Keratinocyte (primary cell): ENCODE results near the gene PTPRR. TPM values are rescaled to one million over a fixed set of nuclear protein-coding genes. Genes with fewer than 3 reads are reported as not detected.

Experiments
- DNase-seq: peaks from one replicate; pipeline ENCODE4 v3.0.0-alpha.2; 2011; ENCODE audit warnings: low read depth, missing footprints, low spot score
- FAIRE-seq: peaks from 2 replicates; lab custom pipeline; 2011; peaks lifted over from hg19 to GRCh38; lab: Jason Lieb, UNC
- H2AFZ ChIP-seq: 2 replicates; pipeline ENCODE4 v1.6.0; 2012; ENCODE audit warnings: low read length, control low read depth, inconsistent platforms; ENCODE audit not compliant: control insufficient read depth
- H3K27ac ChIP-seq: 2 replicates; pipeline ENCODE4 v1.5.1; 2011; ENCODE audit warnings: low read length; ENCODE audit not compliant: control insufficient read depth, insufficient read depth
- H3K27me3 ChIP-seq: 3 replicates; pipeline ENCODE4 v1.6.0; 2011; ENCODE audit warnings: low read length; ENCODE audit not compliant: control insufficient read depth, insufficient read depth; ENCODE audit errors: extremely low read depth
- H3K36me3 ChIP-seq, 2 experiments: 2 replicates in 1 of 2; 3 replicates in 1 of 2; pipeline ENCODE4 v1.5.1; 2011; ENCODE audit warnings: low read length in 2 of 2, mild to moderate bottlenecking in 1 of 2; ENCODE audit not compliant: control insufficient read depth in 2 of 2, insufficient read depth in 2 of 2; ENCODE audit errors: extremely low read depth in 1 of 2
- H3K4me1 ChIP-seq: 3 replicates; pipeline ENCODE4 v1.5.1; 2011; ENCODE audit warnings: low read length; ENCODE audit not compliant: control insufficient read depth, insufficient read depth; ENCODE audit errors: extremely low read depth
- H3K4me2 ChIP-seq: 3 replicates; pipeline ENCODE4 v1.6.0; 2011; ENCODE audit warnings: low read depth, low read length; ENCODE audit not compliant: control insufficient read depth, insufficient read depth; ENCODE audit errors: extremely low read depth
- H3K4me3 ChIP-seq, 3 experiments: fragments of 200-600 bp in 1 of 3; sonication (generic) in 1 of 3; 2 replicates in 2 of 3; 3 replicates in 1 of 3; pipeline ENCODE4 v1.5.1; 2011 to 2016; ENCODE audit warnings: low read length in 3 of 3, mild to moderate bottlenecking in 3 of 3, control low read depth in 2 of 3, inconsistent platforms in 1 of 3, low read depth in 1 of 3, mixed read lengths in 1 of 3, mixed run types in 1 of 3, moderate library complexity in 1 of 3; ENCODE audit not compliant: control insufficient read depth in 2 of 3, insufficient read depth in 2 of 3; ENCODE audit errors: extremely low read depth in 1 of 3
- H3K79me2 ChIP-seq: 2 replicates; pipeline ENCODE4 v1.6.0; 2012; ENCODE audit warnings: low read length; ENCODE audit not compliant: control insufficient read depth, insufficient read depth
- H3K9ac ChIP-seq: 3 replicates; pipeline ENCODE4 v1.6.0; 2011; ENCODE audit warnings: low read length; ENCODE audit not compliant: control insufficient read depth, insufficient read depth; ENCODE audit errors: extremely low read depth
- H3K9me1 ChIP-seq: 3 replicates; pipeline ENCODE4 v1.6.0; 2011; ENCODE audit warnings: low read length; ENCODE audit not compliant: control insufficient read depth, insufficient read depth; ENCODE audit errors: extremely low read depth
- H3K9me3 ChIP-seq: 2 replicates; pipeline ENCODE4 v1.5.1; 2012; ENCODE audit warnings: low read depth, low read length; ENCODE audit not compliant: control insufficient read depth
- H4K20me1 ChIP-seq: 3 replicates; pipeline ENCODE4 v1.6.0; 2011; ENCODE audit warnings: low read length; ENCODE audit not compliant: control insufficient read depth, insufficient read depth; ENCODE audit errors: extremely low read depth
- EZH2 ChIP-seq: IDR thresholded peaks from one replicate; pipeline ENCODE4 v1.6.1; 2012; ENCODE audit warnings: inconsistent platforms, mild to moderate bottlenecking, low read length, moderate library complexity
- dilution Hi-C: fragments of 300-500 bp; cut with MboI; formaldehyde crosslinking; loops from one replicate; pipeline ENCODE4 v1.7.0; 2020; ENCODE audit warnings: low sequenced_read_pairs; ENCODE audit not compliant: extremely low pct_ligation_motif_present
- polyA plus RNA-seq, 5 experiments: library from polyadenylated mRNA; depleted of rRNA in 3 of 5; stranded (reverse) in 3 of 5; stranded (forward) in 1 of 5; unstranded in 1 of 5; fragments of >200 nt; gene quantifications; 1 replicate in 1 of 5; 2 replicates in 3 of 5; 3 replicates in 1 of 5; pipeline versions ENCODE4 v1.2.1 to v1.2.3, GENCODE V29; 2011 to 2012; ENCODE audit warnings: missing spikeins in 2 of 5, low read depth in 1 of 5, low replicate concordance in 1 of 5
- TF ChIP-seq, protein P1 (sequence below), 3 experiments: IDR thresholded peaks in 1 of 3; conservative IDR thresholded peaks in 1 of 3; optimal IDR thresholded peaks in 1 of 3; 2 replicates in 2 of 3; 3 replicates in 1 of 3; pipeline versions ENCODE3 to v1.5.1; 2011; ENCODE audit warnings: low read length in 3 of 3, mild to moderate bottlenecking in 3 of 3, moderate library complexity in 2 of 3, control low read depth in 1 of 3, inconsistent platforms in 1 of 3; ENCODE audit not compliant: insufficient read depth in 2 of 3; ENCODE audit errors: extremely low read depth in 1 of 3

The PTPRR gene
- polyA plus RNA-seq, 1 donor (not counting 4 experiments of a cell fraction or from before 2014, with no cell fraction given) = 3.1 TPM

DNA sequence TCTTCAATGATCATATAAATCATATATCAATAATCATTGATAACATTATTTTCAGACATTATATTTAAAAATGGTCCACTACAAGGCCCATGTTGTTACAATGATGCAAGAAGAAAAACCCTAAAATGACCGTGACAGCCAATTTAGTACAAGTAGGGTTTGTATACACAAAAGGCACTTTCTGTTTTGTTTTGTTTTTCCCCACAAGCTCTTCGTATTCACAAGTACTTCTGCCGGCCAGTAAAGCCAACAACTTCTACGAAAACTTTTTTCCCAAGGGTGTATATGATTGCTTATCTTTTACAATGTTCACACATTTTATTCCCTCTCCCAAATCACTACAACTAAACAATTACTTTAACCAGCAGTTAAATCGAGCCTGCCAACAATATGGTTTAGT lies 292.9 kb downstream of the PTPRR start:
- no peaks in the 10 kb centered on the region for H4K20me1 ChIP-seq
- H3K4me2 ChIP-seq = no peak overlapping the region
- no peaks in the 10 kb centered on the region for H3K9me1 ChIP-seq
- no peak overlapping the region for H3K4me3 ChIP-seq
- H3K27ac ChIP-seq = no peak overlapping the region
- H3K79me2 ChIP-seq = no peaks in the 10 kb centered on the region
- no peak for FAIRE-seq
- no peaks in the 10 kb centered on the region for H3K27me3 ChIP-seq
- no peaks in the 10 kb centered on the region for H3K4me1 ChIP-seq
- dilution Hi-C loops = no loop called here
- no peak for TF ChIP-seq EZH2
- TF ChIP-seq, protein P1, sequence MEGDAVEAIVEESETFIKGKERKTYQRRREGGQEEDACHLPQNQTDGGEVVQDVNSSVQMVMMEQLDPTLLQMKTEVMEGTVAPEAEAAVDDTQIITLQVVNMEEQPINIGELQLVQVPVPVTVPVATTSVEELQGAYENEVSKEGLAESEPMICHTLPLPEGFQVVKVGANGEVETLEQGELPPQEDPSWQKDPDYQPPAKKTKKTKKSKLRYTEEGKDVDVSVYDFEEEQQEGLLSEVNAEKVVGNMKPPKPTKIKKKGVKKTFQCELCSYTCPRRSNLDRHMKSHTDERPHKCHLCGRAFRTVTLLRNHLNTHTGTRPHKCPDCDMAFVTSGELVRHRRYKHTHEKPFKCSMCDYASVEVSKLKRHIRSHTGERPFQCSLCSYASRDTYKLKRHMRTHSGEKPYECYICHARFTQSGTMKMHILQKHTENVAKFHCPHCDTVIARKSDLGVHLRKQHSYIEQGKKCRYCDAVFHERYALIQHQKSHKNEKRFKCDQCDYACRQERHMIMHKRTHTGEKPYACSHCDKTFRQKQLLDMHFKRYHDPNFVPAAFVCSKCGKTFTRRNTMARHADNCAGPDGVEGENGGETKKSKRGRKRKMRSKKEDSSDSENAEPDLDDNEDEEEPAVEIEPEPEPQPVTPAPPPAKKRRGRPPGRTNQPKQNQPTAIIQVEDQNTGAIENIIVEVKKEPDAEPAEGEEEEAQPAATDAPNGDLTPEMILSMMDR (optimal IDR thresholded peaks at IDR 0.05 in 1 of 3, IDR thresholded peaks at IDR 0.05 in 1 of 3, conservative IDR thresholded peaks at IDR 0.05 in 1 of 3; ENCODE audit: extremely low read depth in 1 of 3, insufficient read depth in 2 of 3, low read length in 3 of 3) = no peak
- H2AFZ ChIP-seq = no peak overlapping the region
- no peaks in the 10 kb centered on the region for H3K9me3 ChIP-seq
- no peaks in the 10 kb centered on the region for H3K36me3 ChIP-seq
- no peak for DNase-seq
- no peak overlapping the region for H3K9ac ChIP-seq

DNA sequence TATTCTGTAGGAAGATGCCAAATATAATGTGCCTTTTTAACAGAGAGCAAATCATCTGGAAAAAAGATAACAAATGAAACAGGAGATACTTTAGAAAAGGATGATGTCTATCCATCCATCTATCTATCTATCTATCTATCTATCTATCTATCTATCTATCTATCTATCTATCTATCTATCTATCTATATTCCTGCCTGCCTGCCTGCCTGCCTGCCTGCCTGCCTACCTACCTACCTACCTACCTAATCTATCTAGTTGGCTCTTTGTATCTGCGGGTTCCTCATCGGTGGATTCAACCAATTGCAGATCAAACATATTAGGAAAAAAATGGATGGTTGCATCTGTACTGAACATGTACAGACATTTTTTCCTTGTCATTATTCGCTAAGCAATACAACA lies 294.4 kb downstream of the PTPRR start:
- DNase-seq (no peak), FAIRE-seq (no peak)
- Histone ChIP-seq H3K79me2 (no peaks in the 10 kb centered on the region), H3K27me3 (no peaks in the 10 kb centered on the region), H3K9ac (no peak overlapping the region), H3K4me2 (no peak overlapping the region), H3K4me3 (no peak overlapping the region), H2AFZ (no peak overlapping the region), H3K9me1 (no peaks in the 10 kb centered on the region), H3K27ac (no peak overlapping the region), H4K20me1 (no peaks in the 10 kb centered on the region), H3K4me1 (no peaks in the 10 kb centered on the region), H3K9me3 (no peaks in the 10 kb centered on the region), H3K36me3 (no peaks in the 10 kb centered on the region)
- TF ChIP-seq, protein P1 (optimal IDR thresholded peaks at IDR 0.05 in 1 of 3, IDR thresholded peaks at IDR 0.05 in 1 of 3, conservative IDR thresholded peaks at IDR 0.05 in 1 of 3; ENCODE audit: extremely low read depth in 1 of 3, insufficient read depth in 2 of 3, low read length in 3 of 3) = no peak
- no peak for TF ChIP-seq EZH2
- dilution Hi-C loops = no loop called here
